Measurements from ENCODE around the gene PHACTR1.
A peak's percentile ranks its signal among the peaks of the same experiment; 100 is the strongest.

DNA sequence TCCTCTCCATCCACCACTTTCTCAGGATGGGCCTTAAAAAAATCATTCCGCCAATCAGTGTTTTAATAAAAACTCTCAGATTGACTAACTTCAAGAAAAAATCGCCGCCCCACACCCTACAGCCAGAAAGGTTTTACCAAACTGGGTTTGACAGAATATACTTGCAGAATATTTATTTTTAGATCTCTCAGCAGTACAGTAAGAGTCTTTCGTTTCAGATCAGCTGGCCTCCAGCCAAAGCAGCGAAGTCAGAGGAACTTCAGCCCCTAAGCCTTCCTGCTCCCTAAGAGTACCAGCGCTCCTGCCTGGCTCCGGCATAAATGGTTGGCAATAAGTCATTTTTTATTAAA lies 587.1 kb downstream of the PHACTR1 start:
- TF ChIP-seq CTCF (IDR thresholded peaks at IDR 0.05; ENCODE audit: low read depth, low read length, missing input control) (no peak), REST (IDR thresholded peaks at IDR 0.05) (no peak), RXRA (IDR thresholded peaks at IDR 0.05) (no peak), RAD21 (IDR thresholded peaks at IDR 0.05) (peak in 1 of 2 donors; percentile 8)

All from liver (tissue), 3 donors.